ENCODE data around the gene DIS3.

DNA sequence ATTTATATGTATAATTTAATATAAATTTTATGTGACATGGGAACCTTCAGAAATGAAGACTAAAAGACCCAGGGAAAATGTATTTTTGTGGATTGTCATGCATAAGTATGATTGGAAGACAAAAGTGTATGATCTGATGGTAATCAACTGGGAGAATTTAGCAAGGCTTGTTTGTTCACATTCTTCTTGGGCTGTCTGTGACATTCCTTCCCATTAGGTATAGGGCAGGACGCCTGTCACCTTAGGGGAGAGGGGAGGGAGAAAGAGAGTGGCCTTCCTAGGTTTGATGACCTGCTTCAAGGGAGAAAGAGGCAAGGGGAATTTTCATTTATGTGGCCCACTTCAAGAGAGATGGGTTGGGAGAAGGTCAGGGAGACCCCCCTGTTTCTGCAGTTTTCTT is 22.6 kb upstream of the DIS3 start:
- TF ChIP-seq MAX (IDR thresholded peaks at IDR 0.05), result no peak
- no peak for TF ChIP-seq CEBPB (IDR thresholded peaks at IDR 0.05)
- no peak for TF ChIP-seq CREB1 (IDR thresholded peaks at IDR 0.05; ENCODE audit: low read depth)
- no peak for TF ChIP-seq TEAD4 (IDR thresholded peaks at IDR 0.05)
- no peak for TF ChIP-seq RAD21 (IDR thresholded peaks at IDR 0.05; ENCODE audit: low read depth)
- TF ChIP-seq FOXM1 (IDR thresholded peaks at IDR 0.05; ENCODE audit: borderline replicate concordance, low read depth), result no peak
- TF ChIP-seq, protein P1, sequence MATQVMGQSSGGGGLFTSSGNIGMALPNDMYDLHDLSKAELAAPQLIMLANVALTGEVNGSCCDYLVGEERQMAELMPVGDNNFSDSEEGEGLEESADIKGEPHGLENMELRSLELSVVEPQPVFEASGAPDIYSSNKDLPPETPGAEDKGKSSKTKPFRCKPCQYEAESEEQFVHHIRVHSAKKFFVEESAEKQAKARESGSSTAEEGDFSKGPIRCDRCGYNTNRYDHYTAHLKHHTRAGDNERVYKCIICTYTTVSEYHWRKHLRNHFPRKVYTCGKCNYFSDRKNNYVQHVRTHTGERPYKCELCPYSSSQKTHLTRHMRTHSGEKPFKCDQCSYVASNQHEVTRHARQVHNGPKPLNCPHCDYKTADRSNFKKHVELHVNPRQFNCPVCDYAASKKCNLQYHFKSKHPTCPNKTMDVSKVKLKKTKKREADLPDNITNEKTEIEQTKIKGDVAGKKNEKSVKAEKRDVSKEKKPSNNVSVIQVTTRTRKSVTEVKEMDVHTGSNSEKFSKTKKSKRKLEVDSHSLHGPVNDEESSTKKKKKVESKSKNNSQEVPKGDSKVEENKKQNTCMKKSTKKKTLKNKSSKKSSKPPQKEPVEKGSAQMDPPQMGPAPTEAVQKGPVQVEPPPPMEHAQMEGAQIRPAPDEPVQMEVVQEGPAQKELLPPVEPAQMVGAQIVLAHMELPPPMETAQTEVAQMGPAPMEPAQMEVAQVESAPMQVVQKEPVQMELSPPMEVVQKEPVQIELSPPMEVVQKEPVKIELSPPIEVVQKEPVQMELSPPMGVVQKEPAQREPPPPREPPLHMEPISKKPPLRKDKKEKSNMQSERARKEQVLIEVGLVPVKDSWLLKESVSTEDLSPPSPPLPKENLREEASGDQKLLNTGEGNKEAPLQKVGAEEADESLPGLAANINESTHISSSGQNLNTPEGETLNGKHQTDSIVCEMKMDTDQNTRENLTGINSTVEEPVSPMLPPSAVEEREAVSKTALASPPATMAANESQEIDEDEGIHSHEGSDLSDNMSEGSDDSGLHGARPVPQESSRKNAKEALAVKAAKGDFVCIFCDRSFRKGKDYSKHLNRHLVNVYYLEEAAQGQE (IDR thresholded peaks at IDR 0.05; ENCODE audit: low read depth), result no peak
- TF ChIP-seq EP300 (IDR thresholded peaks at IDR 0.05; ENCODE audit: borderline replicate concordance), result no peak
- TF ChIP-seq TAF1 (IDR thresholded peaks at IDR 0.05; ENCODE audit: low read depth), result no peak
- TF ChIP-seq TCF12 (IDR thresholded peaks at IDR 0.05; ENCODE audit: low read depth), result no peak
- TF ChIP-seq EGR1 (IDR thresholded peaks at IDR 0.05), result no peak
- TF ChIP-seq YY1 (IDR thresholded peaks at IDR 0.05; ENCODE audit: low read depth), result no peak
- TF ChIP-seq, protein P2, sequence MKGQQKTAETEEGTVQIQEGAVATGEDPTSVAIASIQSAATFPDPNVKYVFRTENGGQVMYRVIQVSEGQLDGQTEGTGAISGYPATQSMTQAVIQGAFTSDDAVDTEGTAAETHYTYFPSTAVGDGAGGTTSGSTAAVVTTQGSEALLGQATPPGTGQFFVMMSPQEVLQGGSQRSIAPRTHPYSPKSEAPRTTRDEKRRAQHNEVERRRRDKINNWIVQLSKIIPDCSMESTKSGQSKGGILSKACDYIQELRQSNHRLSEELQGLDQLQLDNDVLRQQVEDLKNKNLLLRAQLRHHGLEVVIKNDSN (IDR thresholded peaks at IDR 0.05), result no peak
- TF ChIP-seq ZBTB7A (IDR thresholded peaks at IDR 0.05; ENCODE audit: low read depth), result no peak

Measured in Ishikawa (cell line).